Keratinocyte (primary cell): Measurements from ENCODE around the gene ARSB. TPM values are rescaled to one million over a fixed set of nuclear protein-coding genes. Genes with fewer than 3 reads are reported as not detected.
"Not testable (repeated sequence)": the region's sequence is repeated elsewhere in the genome, so short reads cannot be mapped to it uniquely, and the experiment has no call there.

Experiments used
- DNase-seq: peaks from one replicate; pipeline ENCODE4 v3.0.0-alpha.2; 2011; ENCODE audit warnings: low read depth, missing footprints, low spot score
- FAIRE-seq: peaks from 2 replicates; lab custom pipeline; 2011; peaks lifted over from hg19 to GRCh38; lab: Jason Lieb, UNC
- H2AFZ ChIP-seq: 2 replicates; pipeline ENCODE4 v1.6.0; 2012; ENCODE audit warnings: low read length, control low read depth, inconsistent platforms; ENCODE audit not compliant: control insufficient read depth
- H3K27ac ChIP-seq: 2 replicates; pipeline ENCODE4 v1.5.1; 2011; ENCODE audit warnings: low read length; ENCODE audit not compliant: control insufficient read depth, insufficient read depth
- H3K27me3 ChIP-seq: 3 replicates; pipeline ENCODE4 v1.6.0; 2011; ENCODE audit warnings: low read length; ENCODE audit not compliant: control insufficient read depth, insufficient read depth; ENCODE audit errors: extremely low read depth
- H3K36me3 ChIP-seq, 2 experiments: 2 replicates in 1 of 2; 3 replicates in 1 of 2; pipeline ENCODE4 v1.5.1; 2011; ENCODE audit warnings: low read length in 2 of 2, mild to moderate bottlenecking in 1 of 2; ENCODE audit not compliant: control insufficient read depth in 2 of 2, insufficient read depth in 2 of 2; ENCODE audit errors: extremely low read depth in 1 of 2
- H3K4me1 ChIP-seq: 3 replicates; pipeline ENCODE4 v1.5.1; 2011; ENCODE audit warnings: low read length; ENCODE audit not compliant: control insufficient read depth, insufficient read depth; ENCODE audit errors: extremely low read depth
- H3K4me2 ChIP-seq: 3 replicates; pipeline ENCODE4 v1.6.0; 2011; ENCODE audit warnings: low read depth, low read length; ENCODE audit not compliant: control insufficient read depth, insufficient read depth; ENCODE audit errors: extremely low read depth
- H3K4me3 ChIP-seq, 3 experiments: fragments of 200-600 bp in 1 of 3; sonication (generic) in 1 of 3; 2 replicates in 2 of 3; 3 replicates in 1 of 3; pipeline ENCODE4 v1.5.1; 2011 to 2016; ENCODE audit warnings: low read length in 3 of 3, mild to moderate bottlenecking in 3 of 3, control low read depth in 2 of 3, inconsistent platforms in 1 of 3, low read depth in 1 of 3, mixed read lengths in 1 of 3, mixed run types in 1 of 3, moderate library complexity in 1 of 3; ENCODE audit not compliant: control insufficient read depth in 2 of 3, insufficient read depth in 2 of 3; ENCODE audit errors: extremely low read depth in 1 of 3
- H3K79me2 ChIP-seq: 2 replicates; pipeline ENCODE4 v1.6.0; 2012; ENCODE audit warnings: low read length; ENCODE audit not compliant: control insufficient read depth, insufficient read depth
- H3K9ac ChIP-seq: 3 replicates; pipeline ENCODE4 v1.6.0; 2011; ENCODE audit warnings: low read length; ENCODE audit not compliant: control insufficient read depth, insufficient read depth; ENCODE audit errors: extremely low read depth
- H3K9me1 ChIP-seq: 3 replicates; pipeline ENCODE4 v1.6.0; 2011; ENCODE audit warnings: low read length; ENCODE audit not compliant: control insufficient read depth, insufficient read depth; ENCODE audit errors: extremely low read depth
- H3K9me3 ChIP-seq: 2 replicates; pipeline ENCODE4 v1.5.1; 2012; ENCODE audit warnings: low read depth, low read length; ENCODE audit not compliant: control insufficient read depth
- H4K20me1 ChIP-seq: 3 replicates; pipeline ENCODE4 v1.6.0; 2011; ENCODE audit warnings: low read length; ENCODE audit not compliant: control insufficient read depth, insufficient read depth; ENCODE audit errors: extremely low read depth
- EZH2 ChIP-seq: IDR thresholded peaks from one replicate; pipeline ENCODE4 v1.6.1; 2012; ENCODE audit warnings: inconsistent platforms, mild to moderate bottlenecking, low read length, moderate library complexity
- dilution Hi-C: fragments of 300-500 bp; cut with MboI; formaldehyde crosslinking; loops from one replicate; pipeline ENCODE4 v1.7.0; 2020; ENCODE audit warnings: low sequenced_read_pairs; ENCODE audit not compliant: extremely low pct_ligation_motif_present
- polyA plus RNA-seq, 5 experiments: library from polyadenylated mRNA; depleted of rRNA in 3 of 5; stranded (reverse) in 3 of 5; stranded (forward) in 1 of 5; unstranded in 1 of 5; fragments of >200 nt; gene quantifications; 1 replicate in 1 of 5; 2 replicates in 3 of 5; 3 replicates in 1 of 5; pipeline versions ENCODE4 v1.2.1 to v1.2.3, GENCODE V29; 2011 to 2012; ENCODE audit warnings: missing spikeins in 2 of 5, low read depth in 1 of 5, low replicate concordance in 1 of 5
- TF ChIP-seq, protein P1 (sequence below), 3 experiments: IDR thresholded peaks in 1 of 3; conservative IDR thresholded peaks in 1 of 3; optimal IDR thresholded peaks in 1 of 3; 2 replicates in 2 of 3; 3 replicates in 1 of 3; pipeline versions ENCODE3 to v1.5.1; 2011; ENCODE audit warnings: low read length in 3 of 3, mild to moderate bottlenecking in 3 of 3, moderate library complexity in 2 of 3, control low read depth in 1 of 3, inconsistent platforms in 1 of 3; ENCODE audit not compliant: insufficient read depth in 2 of 3; ENCODE audit errors: extremely low read depth in 1 of 3

ARSB gene
- polyA plus RNA-seq, 1 donor (not counting 4 experiments of a cell fraction or from before 2014, with no cell fraction given), result 4.5 TPM

DNA sequence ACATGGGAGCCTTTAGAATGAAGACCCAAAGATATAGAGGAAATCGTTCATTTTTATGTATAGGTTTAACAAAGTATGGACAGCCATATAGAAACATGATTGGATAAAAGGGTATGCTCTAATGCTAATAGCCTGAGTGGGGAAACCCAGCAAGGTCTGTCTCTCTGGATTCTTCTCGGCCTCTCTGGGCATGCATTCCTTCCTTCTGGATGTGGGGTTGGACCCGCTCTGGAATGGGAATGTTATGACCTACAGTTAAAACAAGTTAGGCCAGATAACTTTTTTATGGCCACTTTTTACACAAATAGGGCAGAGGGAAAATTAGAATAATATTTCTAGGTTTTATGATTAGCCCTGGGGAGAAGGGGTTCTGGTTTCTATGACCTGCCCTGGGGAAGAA lies 103.2 kb downstream of the ARSB start:
- Histone ChIP-seq H3K4me3 (no peak overlapping the region), H3K4me2 (no peak overlapping the region), H3K79me2 (no peaks in the 10 kb centered on the region), H2AFZ (no peak overlapping the region), H3K9me1 (no peaks in the 10 kb centered on the region), H3K27me3 (no peaks in the 10 kb centered on the region), H4K20me1 (no peaks in the 10 kb centered on the region), H3K36me3 (no peaks in the 10 kb centered on the region), H3K4me1 (no peaks in the 10 kb centered on the region), H3K27ac (no peak overlapping the region), H3K9ac (no peak overlapping the region), H3K9me3 (no peaks in the 10 kb centered on the region)
- DNase-seq (no peak), FAIRE-seq (no peak)
- dilution Hi-C loops, result no loop called here
- TF ChIP-seq, protein P1, sequence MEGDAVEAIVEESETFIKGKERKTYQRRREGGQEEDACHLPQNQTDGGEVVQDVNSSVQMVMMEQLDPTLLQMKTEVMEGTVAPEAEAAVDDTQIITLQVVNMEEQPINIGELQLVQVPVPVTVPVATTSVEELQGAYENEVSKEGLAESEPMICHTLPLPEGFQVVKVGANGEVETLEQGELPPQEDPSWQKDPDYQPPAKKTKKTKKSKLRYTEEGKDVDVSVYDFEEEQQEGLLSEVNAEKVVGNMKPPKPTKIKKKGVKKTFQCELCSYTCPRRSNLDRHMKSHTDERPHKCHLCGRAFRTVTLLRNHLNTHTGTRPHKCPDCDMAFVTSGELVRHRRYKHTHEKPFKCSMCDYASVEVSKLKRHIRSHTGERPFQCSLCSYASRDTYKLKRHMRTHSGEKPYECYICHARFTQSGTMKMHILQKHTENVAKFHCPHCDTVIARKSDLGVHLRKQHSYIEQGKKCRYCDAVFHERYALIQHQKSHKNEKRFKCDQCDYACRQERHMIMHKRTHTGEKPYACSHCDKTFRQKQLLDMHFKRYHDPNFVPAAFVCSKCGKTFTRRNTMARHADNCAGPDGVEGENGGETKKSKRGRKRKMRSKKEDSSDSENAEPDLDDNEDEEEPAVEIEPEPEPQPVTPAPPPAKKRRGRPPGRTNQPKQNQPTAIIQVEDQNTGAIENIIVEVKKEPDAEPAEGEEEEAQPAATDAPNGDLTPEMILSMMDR (optimal IDR thresholded peaks at IDR 0.05 in 1 of 3, IDR thresholded peaks at IDR 0.05 in 1 of 3, conservative IDR thresholded peaks at IDR 0.05 in 1 of 3; ENCODE audit: extremely low read depth in 1 of 3, insufficient read depth in 2 of 3, low read length in 3 of 3), result no peak
- TF ChIP-seq EZH2, result no peak

DNA sequence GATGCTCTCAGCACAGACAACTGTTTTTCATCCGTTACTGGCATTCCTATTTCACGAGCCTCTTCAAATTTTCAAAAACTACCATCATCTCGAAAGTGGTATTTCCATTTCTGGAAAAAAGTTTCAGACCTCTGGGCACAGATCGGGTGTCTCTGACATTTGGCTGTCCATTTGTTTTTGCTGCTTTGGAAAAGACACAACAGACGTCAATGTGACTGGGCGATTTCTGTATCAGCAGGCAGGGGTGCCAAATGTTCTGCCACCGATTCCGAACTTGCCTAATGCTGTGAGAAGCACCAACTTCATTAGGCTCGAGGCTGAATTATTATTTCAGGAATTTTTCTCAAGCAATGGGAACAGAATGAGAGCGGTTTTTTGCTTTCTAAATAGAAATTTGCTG lies 105.6 kb downstream of the ARSB start:
- Histone ChIP-seq H3K4me3 (no peak overlapping the region), H3K36me3 (no peaks in the 10 kb centered on the region), H3K27me3 (no peaks in the 10 kb centered on the region), H3K4me1 (no peaks in the 10 kb centered on the region), H2AFZ (no peak overlapping the region), H3K27ac (no peak overlapping the region), H3K9me3 (no peaks in the 10 kb centered on the region), H4K20me1 (no peaks in the 10 kb centered on the region), H3K9me1 (no peaks in the 10 kb centered on the region), H3K4me2 (no peak overlapping the region), H3K9ac (no peak overlapping the region), H3K79me2 (no peaks in the 10 kb centered on the region)
- no peak for DNase-seq
- dilution Hi-C loops, result no loop called here
- TF ChIP-seq, protein P1 (optimal IDR thresholded peaks at IDR 0.05 in 1 of 3, IDR thresholded peaks at IDR 0.05 in 1 of 3, conservative IDR thresholded peaks at IDR 0.05 in 1 of 3; ENCODE audit: extremely low read depth in 1 of 3, insufficient read depth in 2 of 3, low read length in 3 of 3), result no peak
- FAIRE-seq, result no peak

DNA sequence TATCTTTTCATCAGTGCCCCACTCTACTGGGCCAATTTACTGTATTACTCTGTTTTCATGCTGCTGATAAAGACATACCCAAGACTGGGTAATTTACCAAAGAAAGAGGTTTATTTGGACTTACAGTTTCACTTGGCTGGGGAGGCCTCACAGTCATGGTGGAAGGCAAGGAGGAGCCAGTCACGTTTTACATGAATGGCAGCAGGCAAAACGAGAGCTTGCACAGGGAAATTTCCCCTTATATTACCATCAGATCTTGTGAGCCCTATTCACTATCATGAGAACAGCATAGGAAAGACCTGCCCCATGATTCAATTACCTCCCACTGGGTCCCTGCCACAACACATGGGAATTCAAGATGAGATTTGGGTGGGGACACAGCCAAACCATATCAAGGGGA lies 119.0 kb downstream of the ARSB start:
- H3K27ac ChIP-seq, H3K36me3 ChIP-seq, H3K4me3 ChIP-seq, dilution Hi-C loops, H3K9ac ChIP-seq, DNase-seq, H3K4me2 ChIP-seq, H3K27me3 ChIP-seq, H3K9me1 ChIP-seq, H3K79me2 ChIP-seq, FAIRE-seq, H4K20me1 ChIP-seq, H3K9me3 ChIP-seq, H3K4me1 ChIP-seq, H2AFZ ChIP-seq: not testable (repeated sequence)
